ENCODE data around the gene LRRC30.
"Not testable (repeated sequence)": the region's sequence is repeated elsewhere in the genome, so short reads cannot be mapped to it uniquely, and the experiment has no call there.

Gene LRRC30

DNA sequence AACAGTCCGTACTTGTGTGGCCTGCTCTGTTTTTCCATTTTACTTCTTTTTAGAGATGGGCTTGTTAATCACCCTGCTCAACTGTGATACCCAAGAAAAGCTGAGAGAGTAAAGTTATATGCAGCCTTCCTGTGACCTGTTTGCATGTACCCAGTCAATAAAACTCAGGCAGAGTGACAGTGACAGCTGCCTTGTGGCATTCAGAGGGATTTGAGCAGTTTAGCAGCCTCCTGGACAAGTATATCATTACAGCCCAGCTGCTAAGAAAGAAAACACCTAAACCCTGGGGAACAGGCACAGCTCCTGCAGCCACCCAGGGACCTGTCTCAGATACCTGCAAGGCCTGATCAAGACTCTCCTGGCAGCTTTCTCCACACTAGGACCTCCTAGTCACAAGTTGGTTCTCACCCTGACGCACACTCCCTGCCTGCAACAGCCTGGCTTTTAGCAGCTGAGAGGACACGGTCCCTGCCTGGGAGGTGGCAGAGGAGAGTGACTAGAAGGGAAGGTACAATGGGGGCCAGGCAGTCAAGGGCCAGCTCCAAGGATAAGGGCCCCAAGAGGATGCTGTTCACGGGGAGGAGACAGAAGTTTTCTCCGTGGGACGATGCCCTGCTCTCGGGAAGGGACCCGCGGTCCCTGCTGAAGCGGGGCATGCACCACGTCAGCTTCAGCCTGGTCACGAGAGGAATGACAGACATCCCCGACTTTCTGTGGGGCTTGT lies at the start of gene LRRC30:
TSS of gene LRRC30 (plus strand) at position 464 of the 724 bp plus-strand sequence. CDS start at position 514, 50 bp downstream.
- no peak for DNase-seq

DNA sequence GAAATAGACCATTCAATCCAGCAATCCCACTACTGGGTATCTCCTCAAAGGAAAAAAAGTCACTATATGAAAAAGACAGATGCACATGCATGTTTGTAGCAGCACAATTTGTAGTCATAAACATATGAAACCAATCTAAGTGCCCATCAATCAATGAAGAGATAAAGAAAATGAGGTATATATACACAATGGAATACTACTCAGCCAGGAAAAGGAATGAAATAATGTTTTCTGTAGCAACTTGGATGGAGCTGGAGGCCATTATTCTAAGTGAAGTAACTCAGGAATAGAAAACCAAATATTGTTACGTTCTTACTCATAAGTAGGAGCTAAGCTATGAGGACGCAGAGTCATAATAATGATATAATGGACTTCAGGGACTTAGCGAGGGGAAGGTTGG lies 45.2 kb upstream of the LRRC30 start:
- no peak for DNase-seq

DNA sequence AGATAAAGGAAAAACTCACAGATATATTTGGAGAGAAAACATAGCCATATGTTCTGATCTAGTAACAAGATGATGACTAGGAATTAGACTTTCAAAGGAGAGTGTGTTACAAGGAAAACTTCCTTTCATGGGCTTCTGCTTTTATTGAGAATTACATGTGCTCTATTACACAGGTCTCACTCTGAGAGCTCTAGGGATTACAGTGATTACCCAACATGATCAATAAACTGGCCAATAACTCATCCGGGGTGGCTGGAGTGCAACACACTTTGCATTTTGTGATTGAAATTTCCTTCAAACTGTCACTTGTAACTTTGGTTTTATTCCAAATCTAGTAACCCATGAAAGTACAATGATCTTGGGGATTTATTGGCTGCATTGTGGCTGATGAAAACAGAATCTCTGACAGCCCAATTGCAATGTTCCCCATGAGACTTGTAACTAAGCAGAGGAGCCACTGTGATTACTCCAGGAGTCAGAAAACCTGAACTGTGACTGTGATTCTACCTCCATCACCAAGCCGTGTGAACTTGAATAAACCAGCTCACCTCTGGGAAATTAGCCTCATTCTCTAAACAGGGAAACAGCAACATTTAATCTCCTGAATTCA lies 40.2 kb upstream of the LRRC30 start:
- no peak for DNase-seq

DNA sequence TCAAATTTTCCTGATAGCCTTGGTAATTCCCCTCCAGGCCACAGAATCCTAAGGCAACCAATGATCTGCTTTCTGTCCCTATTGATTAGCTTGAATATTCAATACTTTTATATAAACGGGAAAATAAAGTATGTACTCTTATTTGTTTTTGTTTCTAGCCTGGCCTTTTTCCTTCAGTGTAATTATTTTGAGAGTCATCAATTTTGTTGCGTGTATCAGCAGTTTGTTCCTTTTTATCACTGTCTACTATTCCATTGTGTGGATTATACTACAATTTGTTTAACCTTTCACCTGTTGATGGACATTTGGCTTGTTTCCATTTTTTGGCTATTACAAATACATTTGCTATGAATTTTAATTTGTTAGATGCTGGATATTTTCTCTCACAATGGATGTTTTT lies 39.2 kb upstream of the LRRC30 start:
- DNase-seq = no peak

DNA sequence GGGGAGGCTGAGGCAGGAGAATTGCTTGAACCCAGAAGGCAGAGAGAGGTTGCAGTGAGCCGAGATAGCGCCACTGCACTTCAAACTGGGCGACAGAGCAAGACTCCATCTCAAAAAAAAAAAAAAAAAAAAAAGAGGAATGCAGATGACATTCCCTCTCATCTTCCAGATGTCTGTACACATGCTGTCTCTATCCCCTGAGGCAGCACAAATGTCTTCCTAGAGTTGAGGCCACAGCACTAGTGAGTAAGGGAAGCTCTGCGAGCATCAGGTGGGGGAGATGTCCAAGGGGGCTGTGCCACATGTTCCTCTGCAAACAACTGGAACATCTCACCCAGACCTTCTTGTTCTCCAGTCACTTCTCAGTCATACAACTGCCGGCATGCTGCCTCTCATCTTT lies 35.6 kb upstream of the LRRC30 start:
- DNase-seq = no peak

DNA sequence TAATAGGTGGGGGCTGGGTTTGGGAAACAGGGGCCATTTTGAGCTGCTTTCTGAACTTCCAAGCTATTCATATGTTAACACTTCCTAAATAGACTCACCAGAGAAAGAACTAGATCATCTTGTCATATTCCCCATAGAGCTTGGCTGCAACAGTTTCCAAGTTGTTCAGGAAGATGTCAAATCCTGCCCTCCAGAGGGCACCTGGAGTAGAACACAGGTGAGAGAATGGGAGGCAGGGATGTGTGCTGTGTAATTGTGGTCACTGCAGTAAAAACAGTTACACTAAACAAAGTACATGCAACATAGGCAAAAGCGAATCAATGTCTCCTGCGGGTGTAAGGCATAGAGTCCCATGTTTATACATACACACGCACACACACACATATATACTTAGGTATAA lies 34.5 kb upstream of the LRRC30 start:
- DNase-seq = no peak

DNA sequence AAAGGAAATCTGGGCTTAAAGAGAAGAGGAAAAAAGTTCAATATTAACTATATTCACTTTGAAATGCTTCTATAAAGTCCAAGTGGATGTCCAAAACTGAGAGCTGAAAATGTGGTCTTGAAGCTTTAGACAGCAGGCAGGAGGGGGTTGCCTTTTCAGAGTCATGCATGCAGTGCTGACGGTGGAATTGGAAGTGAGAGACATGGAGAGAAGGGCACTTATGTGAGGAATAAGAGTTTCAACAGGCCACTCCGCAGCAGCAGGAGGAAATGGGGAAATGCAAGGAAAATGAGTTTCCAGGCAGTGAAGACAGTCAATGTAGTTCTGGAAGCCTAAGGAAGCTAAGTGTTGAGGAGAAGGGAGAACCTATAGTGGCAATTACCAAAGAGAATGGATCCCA lies 33.0 kb upstream of the LRRC30 start:
- DNase-seq = no peak

DNA sequence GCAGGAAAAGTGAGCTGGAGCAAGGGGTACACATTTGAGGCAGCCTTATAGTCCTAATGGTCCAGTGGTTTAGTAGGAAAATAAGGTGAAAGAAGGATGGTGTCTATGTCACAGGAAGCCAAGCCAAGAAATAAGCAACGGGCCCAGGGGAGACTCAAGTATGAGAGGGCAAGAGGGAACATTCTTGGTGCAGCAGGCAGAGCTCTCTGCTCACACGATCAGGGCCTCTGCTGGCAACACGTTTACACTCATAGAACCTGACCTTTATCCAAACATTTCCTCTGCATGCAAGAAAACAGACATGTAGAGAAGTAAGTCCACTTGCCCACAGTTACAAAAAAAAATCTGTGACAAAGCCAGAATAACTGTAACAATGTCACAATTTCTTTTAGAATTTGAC lies 32.6 kb upstream of the LRRC30 start:
- DNase-seq = no peak

DNA sequence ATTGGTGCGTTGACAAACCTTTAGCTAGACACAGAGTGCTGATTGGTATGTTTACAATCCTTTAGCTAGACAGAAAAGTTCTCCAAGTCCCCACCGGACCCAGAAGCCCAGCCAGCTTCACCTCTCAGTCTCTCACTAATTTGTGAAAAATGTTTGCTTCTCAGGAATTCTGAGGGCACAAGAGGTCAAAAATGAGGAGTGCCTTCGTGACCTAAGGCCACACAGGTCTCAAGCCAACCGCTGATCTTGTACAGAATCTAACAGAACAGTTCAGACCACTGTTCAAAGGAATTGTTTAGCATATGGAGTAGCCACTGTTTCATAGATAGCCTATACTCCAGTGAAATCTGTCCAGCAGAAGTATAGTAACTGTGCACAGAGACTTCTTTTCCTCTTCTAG lies 29.8 kb upstream of the LRRC30 start:
- no peak for DNase-seq

DNA sequence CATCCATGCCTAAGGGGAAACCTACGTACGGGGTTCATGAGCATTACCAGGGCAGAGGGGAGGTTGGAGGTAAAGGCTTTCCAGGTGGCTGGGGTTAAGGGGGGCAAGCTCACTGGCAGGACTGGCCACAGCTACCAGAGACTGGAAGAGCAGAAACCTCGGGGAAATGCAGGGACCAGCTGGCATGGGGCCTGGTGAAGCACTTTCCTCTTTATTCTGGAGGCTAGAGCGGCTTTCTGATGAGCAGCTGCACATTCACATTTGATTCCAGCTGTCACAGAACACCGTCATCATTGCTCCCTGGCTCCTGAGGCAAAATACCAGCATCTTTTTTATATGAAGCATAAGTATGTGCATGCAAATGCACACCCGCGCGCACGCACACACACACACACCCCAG lies 28.7 kb upstream of the LRRC30 start:
- no peak for DNase-seq

DNA sequence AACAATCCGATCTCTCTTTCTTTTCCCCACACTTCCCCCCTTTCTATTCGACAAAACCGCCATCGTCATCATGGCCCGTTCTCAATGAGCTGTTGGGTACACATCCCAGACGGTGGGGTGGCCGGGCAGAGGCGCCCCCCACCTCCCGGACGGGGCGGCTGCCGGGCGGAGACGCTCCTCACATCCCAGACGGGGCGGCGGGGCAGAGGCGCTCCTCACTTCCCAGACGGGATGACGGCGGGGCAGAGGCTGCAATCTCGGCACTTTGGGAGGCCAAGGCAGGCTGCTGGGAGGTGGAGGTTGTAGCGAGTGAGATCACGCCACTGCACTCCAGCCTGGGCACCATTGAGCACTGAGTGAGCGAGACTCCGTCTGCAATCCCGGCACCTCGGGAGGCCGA lies 27.3 kb upstream of the LRRC30 start:
- DNase-seq = not testable (repeated sequence)

DNA sequence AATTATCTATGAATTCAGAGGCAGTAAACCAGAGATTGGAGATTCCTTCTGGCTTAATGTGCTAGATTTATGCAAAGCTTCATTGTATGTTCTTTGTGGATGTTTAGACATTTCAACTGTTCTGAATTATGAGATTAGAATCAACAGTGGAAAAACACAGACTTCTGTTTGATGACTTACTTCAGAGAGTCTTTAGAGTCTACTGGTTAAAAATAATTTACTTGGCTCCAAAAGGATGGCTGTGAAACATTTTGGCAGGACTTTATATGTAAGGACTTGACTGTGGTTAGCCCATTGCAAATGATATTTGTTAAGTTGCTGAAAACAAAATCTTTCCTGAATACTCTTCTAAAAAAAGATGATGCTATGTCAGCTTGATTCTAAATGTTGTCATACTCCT lies 25.5 kb upstream of the LRRC30 start:
- no peak for DNase-seq

DNA sequence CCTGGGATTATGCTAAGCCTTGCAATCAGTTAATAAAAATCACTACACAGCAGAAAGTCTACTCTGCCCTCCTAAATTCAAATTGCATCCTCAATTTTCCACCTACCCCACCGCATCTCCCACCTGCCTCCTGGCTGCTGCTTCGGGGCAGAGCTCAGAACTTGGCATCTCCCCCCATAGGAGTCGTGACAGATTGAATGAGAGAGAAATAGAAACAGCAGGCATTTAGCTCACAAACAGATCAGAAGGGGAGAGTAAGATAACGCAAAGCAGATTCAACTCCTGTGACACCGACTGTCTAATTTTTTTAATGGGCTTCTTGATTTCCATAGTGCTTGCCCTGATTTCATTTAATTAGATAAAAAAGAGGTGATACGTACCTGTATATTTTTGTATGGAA lies 24.7 kb upstream of the LRRC30 start:
- no peak for DNase-seq

DNA sequence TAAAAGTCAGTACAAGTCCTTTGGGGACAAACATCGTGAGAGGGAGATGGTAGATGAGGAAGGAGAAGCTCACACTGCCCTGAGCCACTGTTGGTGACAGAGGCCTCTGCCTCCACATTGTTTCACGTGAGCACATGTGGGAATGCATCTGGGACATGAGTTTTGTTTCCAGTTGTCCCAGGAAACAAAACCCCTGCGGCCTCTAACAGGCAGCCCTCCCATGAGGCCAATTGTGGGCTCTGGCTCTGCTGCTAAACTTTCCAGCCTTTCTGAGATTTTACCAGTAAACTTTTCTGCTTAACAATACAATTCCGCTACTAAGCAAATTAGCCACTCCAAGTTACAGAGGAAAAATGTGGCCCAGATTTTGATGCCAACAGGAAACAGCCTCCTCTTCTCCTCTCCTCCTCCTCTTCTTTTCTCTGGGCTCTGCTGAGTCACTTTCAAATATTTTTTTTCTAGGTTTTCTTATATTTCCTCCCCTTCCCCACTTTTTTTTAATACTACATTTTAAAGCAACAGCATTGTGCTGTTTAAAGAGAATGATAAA lies 23.4 kb upstream of the LRRC30 start:
- DNase-seq = no peak

DNA sequence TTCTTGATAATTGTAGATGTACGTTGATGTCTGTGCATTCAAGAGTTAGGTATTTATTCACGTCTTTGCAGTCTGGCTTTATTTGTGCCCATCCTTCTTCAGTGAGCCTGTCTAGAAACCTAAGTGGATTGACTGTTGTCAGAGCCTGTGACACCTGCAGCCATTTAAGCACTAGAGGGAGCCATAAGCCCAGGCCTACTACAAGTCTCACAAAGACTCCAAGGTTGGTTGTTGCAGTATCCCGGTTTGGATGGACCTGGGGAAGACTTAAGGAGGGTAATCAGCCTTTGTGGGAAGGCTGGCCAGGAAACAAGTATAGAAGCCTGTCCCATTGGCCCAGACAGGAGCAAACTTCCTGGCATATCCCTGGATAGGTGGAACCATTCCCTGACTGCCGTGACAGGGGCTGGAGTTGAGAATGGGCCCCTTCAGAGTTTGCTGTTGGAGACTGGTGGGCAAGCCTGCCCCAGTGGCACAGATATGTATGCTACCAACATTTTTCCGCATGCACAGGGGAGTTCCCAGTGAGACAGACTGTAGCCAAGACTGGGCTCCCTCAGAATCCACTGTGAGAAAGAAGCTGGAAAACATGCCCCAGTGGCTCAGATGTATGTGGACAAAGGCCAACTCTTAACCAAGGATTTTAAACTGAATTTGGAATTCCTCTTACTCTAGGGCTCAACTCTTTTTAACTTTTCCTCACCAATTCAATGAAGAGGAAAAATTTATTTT lies 9.3 kb upstream of the LRRC30 start:
- DNase-seq = no peak

DNA sequence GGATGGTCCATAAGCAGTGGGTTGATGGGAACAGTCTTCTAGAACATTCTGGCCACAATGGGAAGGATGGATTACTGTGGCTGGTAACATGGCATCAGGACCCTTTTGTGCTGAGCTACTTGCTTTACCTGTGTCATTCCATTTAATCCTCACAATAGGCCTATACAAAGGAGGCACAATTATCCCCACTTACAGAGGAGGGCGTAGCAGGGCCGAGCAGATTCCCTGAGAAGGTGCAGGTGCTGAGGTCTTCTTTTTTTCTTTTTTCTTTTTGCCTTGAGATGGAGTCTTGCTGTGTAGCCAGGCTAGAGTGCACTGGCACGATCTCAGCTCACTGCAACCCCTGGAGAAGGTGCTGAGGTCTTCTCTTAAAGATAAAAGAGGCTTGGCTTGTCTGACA lies 6.7 kb upstream of the LRRC30 start:
- no peak for DNase-seq

DNA sequence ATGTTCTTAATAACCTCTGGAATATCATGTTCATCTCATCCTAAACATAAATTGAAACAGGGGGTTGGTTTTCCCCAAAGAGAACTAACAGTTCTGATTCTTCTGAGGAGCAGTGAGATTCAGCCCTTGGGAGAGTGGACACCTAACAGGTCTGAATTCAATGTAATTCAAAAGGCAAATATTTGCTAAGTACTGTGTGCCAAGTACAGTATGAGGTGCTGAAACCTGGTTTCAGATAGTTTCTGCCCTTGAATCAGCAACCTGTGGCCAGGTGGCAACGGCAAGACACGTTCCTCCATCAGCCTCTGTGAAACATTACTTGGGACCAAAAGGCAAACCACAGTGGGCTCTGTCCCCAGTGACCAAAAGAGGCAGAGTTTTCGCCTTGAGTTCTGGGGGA lies 1.3 kb downstream of the LRRC30 start:
- no peak for DNase-seq

DNA sequence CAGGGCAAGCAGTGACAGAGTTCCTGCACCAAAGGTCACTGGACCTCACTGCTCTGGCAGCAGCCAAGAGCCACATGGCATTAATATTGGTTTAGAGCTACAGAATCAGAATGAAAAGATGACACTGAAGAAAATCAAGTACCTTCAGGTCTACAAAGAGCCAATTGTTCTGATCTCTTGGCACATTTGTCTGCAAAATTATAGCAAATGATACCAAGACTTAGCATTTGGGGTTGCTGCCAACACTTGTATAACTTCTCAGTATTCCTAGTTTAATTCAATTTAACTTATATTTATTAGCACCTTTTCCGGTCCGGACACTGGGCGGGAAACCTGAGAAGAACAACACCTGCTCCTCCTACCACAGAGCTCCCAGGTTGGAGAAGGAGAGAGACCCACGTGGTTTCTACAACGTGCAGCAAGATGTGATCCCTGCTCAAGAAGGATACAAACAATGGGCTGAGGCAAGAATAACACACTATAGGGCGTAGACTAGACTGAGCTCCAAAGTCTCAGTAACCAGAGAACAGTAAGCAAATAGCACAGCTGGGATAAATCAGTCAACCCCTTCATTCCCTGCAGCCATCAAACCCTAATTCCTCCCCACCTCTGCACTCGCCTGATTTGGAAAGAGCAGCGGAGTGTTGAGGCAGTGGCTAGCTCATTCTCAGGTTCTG lies 2.4 kb downstream of the LRRC30 start:
- DNase-seq = no peak

DNA sequence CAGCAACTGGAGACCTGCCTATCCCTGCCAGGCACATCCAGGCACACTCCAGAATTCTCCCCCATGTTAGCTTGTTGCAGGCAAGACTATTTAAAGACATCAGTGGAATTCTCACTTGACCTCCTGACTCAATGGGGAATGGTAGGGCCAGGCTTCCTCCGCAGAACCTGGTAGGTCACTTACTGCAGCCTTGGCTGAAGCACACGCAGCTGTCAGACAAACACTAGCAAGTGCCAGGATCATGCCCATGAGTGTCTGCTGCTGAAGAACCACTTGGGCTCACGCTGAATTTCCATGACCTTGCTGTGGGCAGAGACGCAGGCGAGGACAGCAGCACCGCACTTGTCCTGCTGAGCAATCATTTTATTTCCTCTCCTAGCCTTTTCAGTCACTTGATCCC lies 3.2 kb downstream of the LRRC30 start:
- DNase-seq = no peak

DNA sequence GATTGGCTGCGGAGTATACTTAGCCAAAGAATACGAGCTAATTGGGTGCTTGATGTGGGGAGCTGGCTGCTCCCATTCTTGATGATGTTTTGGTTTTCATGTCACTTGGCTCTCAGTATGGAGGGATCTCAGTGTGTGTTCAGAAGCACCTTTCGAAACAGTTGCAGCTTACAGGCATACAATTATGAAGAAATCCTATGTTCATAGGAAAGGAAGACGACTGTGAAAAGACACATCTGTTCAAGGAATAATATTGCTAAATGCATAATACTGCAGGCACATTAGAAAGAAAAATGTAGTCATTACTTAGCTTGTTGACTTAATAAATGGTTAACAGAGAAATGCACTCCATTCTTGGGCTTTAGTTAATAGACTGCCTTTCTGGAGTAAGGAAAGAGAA lies 4.1 kb downstream of the LRRC30 start:
- no peak for DNase-seq

DNA sequence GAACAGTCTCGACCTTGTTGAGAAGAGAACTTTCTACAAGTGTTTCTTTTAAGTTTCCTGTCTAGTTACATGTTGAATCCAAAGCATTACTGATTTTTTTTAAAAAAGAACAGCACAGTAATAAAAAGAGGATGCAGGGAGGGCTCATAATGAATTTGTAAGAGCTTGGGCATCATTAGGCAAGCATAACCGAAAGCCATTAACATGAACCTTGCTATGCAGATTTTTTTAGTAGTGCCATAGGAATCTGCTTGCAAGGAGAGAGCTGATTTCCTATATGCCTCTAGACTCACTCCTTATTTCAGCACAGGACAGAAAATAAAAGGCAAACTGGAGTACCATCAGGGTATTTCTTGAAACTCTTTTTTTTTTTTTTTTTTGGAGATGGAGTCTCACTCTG lies 5.2 kb downstream of the LRRC30 start:
- no peak for DNase-seq

DNA sequence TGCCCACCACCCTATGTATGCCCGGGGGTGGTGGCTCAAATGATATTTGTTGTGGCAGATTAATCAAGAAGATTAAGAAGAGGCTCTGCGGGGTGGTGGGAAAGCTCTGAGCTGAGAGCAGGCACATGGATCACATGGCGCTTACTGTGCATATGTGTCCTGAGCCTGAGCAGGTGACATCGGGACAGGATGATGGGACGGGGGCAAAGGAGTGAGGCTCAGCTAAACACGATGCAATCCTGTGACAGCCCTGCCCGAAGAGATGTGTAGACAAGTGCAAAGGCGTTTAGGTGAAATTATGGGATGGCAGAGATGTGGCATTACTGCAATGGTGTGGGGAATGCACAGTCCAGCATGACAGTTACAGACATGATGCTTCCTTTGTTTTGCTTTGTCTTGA lies 6.0 kb downstream of the LRRC30 start:
- DNase-seq = no peak

DNA sequence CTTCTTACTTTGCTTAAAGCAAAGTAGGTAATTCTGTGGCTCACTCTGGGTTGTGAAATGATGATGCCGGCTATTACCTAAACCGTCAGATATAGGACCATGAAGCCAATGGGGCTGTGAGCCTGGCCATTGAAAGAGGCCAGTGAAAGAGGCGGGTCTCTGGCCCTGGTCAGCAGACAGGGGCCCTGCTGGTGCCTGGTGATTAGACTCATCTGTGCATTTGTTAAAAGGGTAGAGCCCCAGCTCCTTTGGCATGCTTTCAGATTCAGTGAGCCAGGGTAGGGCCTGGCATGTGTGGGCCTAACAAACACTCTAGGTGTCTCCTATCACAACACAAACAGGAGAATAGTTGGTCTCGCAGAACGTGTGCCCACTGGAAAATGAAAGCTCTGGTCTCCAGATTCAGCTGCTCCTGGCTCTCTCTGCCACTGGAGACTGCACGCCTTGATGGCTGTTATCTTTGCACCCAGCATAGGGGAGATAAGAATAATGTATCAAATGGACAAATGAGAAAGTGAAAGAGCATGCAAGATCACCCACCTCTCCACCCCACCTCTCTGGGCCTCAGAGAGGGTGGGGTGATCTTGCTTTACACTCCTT lies 6.9 kb downstream of the LRRC30 start:
- no peak for DNase-seq

Data from stimulated activated CD4-positive, alpha-beta T cell treated with anti-CD3 and anti-CD28 coated beads, Interleukin-12 subunit alpha, Interleukin-12 subunit beta, amount 100 ng/mL, for 4 hours (primary cell).